Measurements from ENCODE around the gene CNTNAP2. TPM values are rescaled to one million over a fixed set of nuclear protein-coding genes. Genes with fewer than 3 reads are reported as not detected.

Gene CNTNAP2
- total RNA-seq, 1 experiment from 2014 or later: 0.03 TPM

- Histone ChIP-seq H3K4me3 (ENCODE audit: low read depth in 2 of 2, low read length in 2 of 2) (no peak overlapping the region), H3K36me3 (ENCODE audit: control insufficient read depth, insufficient read depth, low read length) (no peaks in the 10 kb centered on the region), H3K9me3 (ENCODE audit: control insufficient read depth, insufficient read depth, low read depth, low read length) (no peaks in the 10 kb centered on the region; the same call in 1 of the 2 replicates), H3K27me3 (ENCODE audit: control insufficient read depth, insufficient read depth, low read length) (no peaks in the 10 kb centered on the region), H3K4me1 (ENCODE audit: control insufficient read depth, insufficient read depth, low read length) (no peaks in the 10 kb centered on the region), H3K27ac (ENCODE audit: low read length) (no peak overlapping the region)
- DNase-seq (ENCODE audit: low read depth, low spot score) (no peak), ATAC-seq (no peak)
- TF ChIP-seq TCF7L2 (IDR thresholded peaks at IDR 0.05; ENCODE audit: low read depth, low read length) (no peak), REST (IDR thresholded peaks at IDR 0.05; ENCODE audit: insufficient read depth in 1 of 2, low read depth in 2 of 2, low read length in 1 of 2) (no peak), SIN3A (IDR thresholded peaks at IDR 0.05; ENCODE audit: borderline replicate concordance, insufficient read depth, low read depth, low read length) (no peak), POLR2AphosphoS5 (IDR thresholded peaks at IDR 0.05; ENCODE audit: low read depth, low read length) (no peak), CTCF (IDR thresholded peaks at IDR 0.05) (no peak)
- ChIA-PET POLR2A (no interaction called here), CTCF (no interaction called here)
- no TSS peak for BruUV-seq (replicated peaks)
- in situ Hi-C loops (cut with HindIII; ENCODE audit: low pct_unique_long_range_greater_than_20kb, low sequenced_read_pairs): no loop called here
- intact Hi-C loops (cut with micrococcal nuclease; ENCODE audit: unreplicated experiment): no loop called here
Observed at GRCh38 chr7:147539685-147540084, 1423.1 kb downstream of the CNTNAP2 start.

DNA sequence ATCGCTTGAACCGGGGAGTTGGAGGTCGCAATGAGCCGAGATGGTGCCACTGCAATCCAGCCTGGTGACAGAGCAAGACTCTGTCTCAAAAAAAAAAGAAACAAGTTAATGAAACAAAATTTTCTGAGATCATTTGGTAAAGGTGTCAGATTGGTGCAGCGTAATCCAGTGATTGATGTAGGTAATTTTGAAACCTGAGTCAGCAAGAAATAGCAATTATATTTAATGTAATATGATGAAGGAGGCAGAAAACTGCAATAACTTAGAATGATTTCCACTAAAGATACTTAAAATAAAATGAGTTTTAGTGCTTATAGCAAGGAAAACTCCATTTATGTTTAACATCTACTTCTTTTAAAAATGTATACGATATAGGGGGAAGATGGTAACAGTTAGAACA is 1424.1 kb downstream of the CNTNAP2 start:
- ATAC-seq (no peak), DNase-seq (ENCODE audit: low read depth, low spot score) (no peak)
- in situ Hi-C loops (cut with HindIII; ENCODE audit: low pct_unique_long_range_greater_than_20kb, low sequenced_read_pairs) (no loop called here), intact Hi-C loops (cut with micrococcal nuclease; ENCODE audit: unreplicated experiment) (no loop called here)
- Histone ChIP-seq H3K36me3 (ENCODE audit: control insufficient read depth, insufficient read depth, low read length) (no peaks in the 10 kb centered on the region), H3K27me3 (ENCODE audit: control insufficient read depth, insufficient read depth, low read length) (no peaks in the 10 kb centered on the region), H3K27ac (ENCODE audit: low read length) (no peak overlapping the region), H3K9me3 (ENCODE audit: control insufficient read depth, insufficient read depth, low read depth, low read length) (peaks cover 3% of the 10 kb centered on the region; the same call in 1 of the 2 replicates), H3K4me1 (ENCODE audit: control insufficient read depth, insufficient read depth, low read length) (no peaks in the 10 kb centered on the region), H3K4me3 (ENCODE audit: low read depth in 2 of 2, low read length in 2 of 2) (no peak overlapping the region)
- no TSS peak for BruUV-seq (replicated peaks)
- POLR2A ChIA-PET: no interaction called here
- no peak for TF ChIP-seq CTCF (IDR thresholded peaks at IDR 0.05)
- no peak for TF ChIP-seq TCF7L2 (IDR thresholded peaks at IDR 0.05; ENCODE audit: low read depth, low read length)
- TF ChIP-seq POLR2AphosphoS5 (IDR thresholded peaks at IDR 0.05; ENCODE audit: low read depth, low read length): no peak
- no peak for TF ChIP-seq REST (IDR thresholded peaks at IDR 0.05; ENCODE audit: insufficient read depth in 1 of 2, low read depth in 2 of 2, low read length in 1 of 2)
- TF ChIP-seq SIN3A (IDR thresholded peaks at IDR 0.05; ENCODE audit: borderline replicate concordance, insufficient read depth, low read depth, low read length): no peak
- CTCF ChIA-PET: no interaction called here
